SK-N-SH (cell line): ENCODE data around the gene RAB24.

Experiments
- CHD2 ChIP-seq: fragments of 150-350 bp; IDR thresholded peaks from 2 replicates; pipeline ENCODE4 v1.6.1; 2018; ENCODE audit warnings: low read length; ENCODE audit not compliant: partially characterized antibody
- CTCF ChIP-seq: fragments of 200-600 bp; sonication (generic); IDR thresholded peaks from 2 replicates; pipeline ENCODE4 v1.6.1; 2017; ENCODE audit warnings: antibody characterized with exemption, mild to moderate bottlenecking, moderate library complexity
- EZH2phosphoT487 ChIP-seq: fragments of 200-600 bp; sonication (generic); IDR thresholded peaks from 2 replicates; pipeline ENCODE4 v1.6.1; 2017; ENCODE audit warnings: low read depth, mixed run types, mild to moderate bottlenecking, antibody characterized with exemption, moderate library complexity, borderline replicate concordance
- NFIC ChIP-seq: IDR thresholded peaks from 2 replicates; pipeline ENCODE4 v1.4.0; 2012; ENCODE audit warnings: borderline replicate concordance
- NRF1 ChIP-seq: IDR thresholded peaks from 2 replicates; pipeline ENCODE4 v1.6.1; 2012; ENCODE audit warnings: low read depth, mild to moderate bottlenecking, low read length
- POLR2AphosphoS5 ChIP-seq: IDR thresholded peaks from 2 replicates; pipeline ENCODE4 v1.6.1; 2012; ENCODE audit warnings: low read depth, low read length
- REST ChIP-seq: IDR thresholded peaks from 2 replicates; pipeline ENCODE4 v1.6.1; 2012; ENCODE audit warnings: mild to moderate bottlenecking, low read depth, low read length, moderate library complexity
- RFX5 ChIP-seq: IDR thresholded peaks from 2 replicates; pipeline ENCODE4 v1.6.1; 2012; ENCODE audit warnings: mild to moderate bottlenecking, improper control_type of control experiment, low read length
- RXRA ChIP-seq: IDR thresholded peaks from 2 replicates; pipeline ENCODE4 v1.4.0; 2012; ENCODE audit warnings: low read depth, mild to moderate bottlenecking, borderline replicate concordance
- TAF1 ChIP-seq: IDR thresholded peaks from 2 replicates; pipeline ENCODE4 v1.6.1; 2012; ENCODE audit warnings: low read depth, mild to moderate bottlenecking, low read length, moderate library complexity, borderline replicate concordance
- TCF12 ChIP-seq: IDR thresholded peaks from 2 replicates; pipeline ENCODE4 v1.4.0; 2012
- USF1 ChIP-seq: IDR thresholded peaks from 2 replicates; pipeline ENCODE4 v1.4.0; 2012; ENCODE audit warnings: low read depth, borderline replicate concordance
- USF2 ChIP-seq: fragments of 150-350 bp; IDR thresholded peaks from 2 replicates; pipeline ENCODE4 v1.6.1; 2017; ENCODE audit warnings: antibody characterized with exemption, low read length, low read depth, borderline replicate concordance
- YY1 ChIP-seq: IDR thresholded peaks from 2 replicates; pipeline ENCODE4 v1.4.0; 2012; ENCODE audit warnings: low read depth, mild to moderate bottlenecking

- TF ChIP-seq CHD2, result no peak
- no peak for TF ChIP-seq CTCF
- TF ChIP-seq TAF1, result no peak
- TF ChIP-seq EZH2phosphoT487, result no peak
- TF ChIP-seq NRF1, result no peak
- TF ChIP-seq RXRA, result no peak
- TF ChIP-seq POLR2AphosphoS5, result no peak
- no peak for TF ChIP-seq TCF12
- TF ChIP-seq USF2, result no peak
- TF ChIP-seq NFIC, result no peak
- TF ChIP-seq REST, result no peak
- no peak for TF ChIP-seq RFX5
- TF ChIP-seq USF1, result no peak
- TF ChIP-seq YY1, result no peak
Measured at GRCh38 chr5:177338251-177339106, 35.0 kb upstream of the RAB24 start.
